B cell (primary cell): ENCODE data around the gene SLC35G6. TPM values are rescaled to one million over a fixed set of nuclear protein-coding genes. Genes with fewer than 3 reads are reported as not detected.

ENCODE experiments used
- ATAC-seq: fragments of 200-7000 bp; cut with Tn5 transposase; one replicate; pipeline ENCODE4 v1.10.0; 2021; ENCODE audit warnings: low read depth, mild to moderate bottlenecking, moderate number of reproducible peaks, moderate library complexity
- CTCF ChIA-PET: fragments of 350-600 bp; sonication (Branson Sonifier 250); formaldehyde crosslinking; loops from one replicate; lab custom pipeline; 2021; ENCODE audit warnings: antibody characterized with exemption, inconsistent platforms; lab: Charles Lee
- POLR2A ChIA-PET: fragments of 350-600 bp; sonication (Branson Sonifier 250); formaldehyde crosslinking; loops from one replicate; lab custom pipeline; 2021; ENCODE audit warnings: antibody characterized with exemption; lab: Charles Lee
- DNase-seq: peaks from one replicate; pipeline ENCODE4 v3.0.0; 2013
- H2AFZ ChIP-seq: 2 replicates; pipeline ENCODE4 v1.6.1; 2012; ENCODE audit warnings: mild to moderate bottlenecking, low read depth, low read length; ENCODE audit not compliant: insufficient read depth, poor library complexity, severe bottlenecking
- H3K27ac ChIP-seq, 2 donors: 1 replicate in 1 of 2; 2 replicates in 1 of 2; pipeline ENCODE4 v1.5.1; 2012 to 2013; ENCODE audit warnings: low read length in 2 of 2, mild to moderate bottlenecking in 2 of 2, moderate library complexity in 1 of 2
- H3K27me3 ChIP-seq, 4 experiments: fragments of 200-600 bp in 1 of 4; sonication (generic) in 1 of 4; replicated peaks in 1 of 4; 1 replicate in 2 of 4; 2 replicates in 2 of 4; pipeline versions ENCODE4 v1.6.1 to v1.7.0; 2013 to 2016; ENCODE audit warnings: low read length in 3 of 4, mild to moderate bottlenecking in 2 of 4, mixed read lengths in 1 of 4, moderate library complexity in 1 of 4; ENCODE audit not compliant: insufficient read depth in 4 of 4, control insufficient read depth in 3 of 4; ENCODE audit errors: control extremely low read depth in 1 of 4
- H3K36me3 ChIP-seq, 2 experiments: replicated peaks in 1 of 2; 1 replicate in 1 of 2; 2 replicates in 1 of 2; pipeline versions ENCODE4 v1.6.1 to v1.7.1; 2013; ENCODE audit warnings: low read length in 1 of 2; ENCODE audit not compliant: insufficient read depth in 2 of 2, control insufficient read depth in 1 of 2; ENCODE audit errors: control extremely low read depth in 1 of 2, extremely low read depth in 1 of 2
- H3K4me1 ChIP-seq, 2 donors: fragments of 200-600 bp in 1 of 2; sonication (generic) in 1 of 2; 1 replicate in 1 of 2; 2 replicates in 1 of 2; pipeline versions ENCODE4 v1.5.1 to v1.6.1; 2013 to 2017; ENCODE audit warnings: low read length in 2 of 2; ENCODE audit not compliant: control insufficient read depth in 2 of 2, insufficient read depth in 2 of 2
- H3K4me2 ChIP-seq: replicated peaks from 2 replicates; pipeline ENCODE3; 2012; ENCODE audit warnings: mild to moderate bottlenecking, low read depth, low read length; ENCODE audit not compliant: poor library complexity, severe bottlenecking
- H3K4me3 ChIP-seq, 5 experiments: fragments of 200-600 bp in 1 of 5; sonication (generic) in 1 of 5; 1 replicate in 3 of 5; 2 replicates in 2 of 5; pipeline versions ENCODE4 v1.5.1 to v1.7.0; 2011 to 2016; ENCODE audit warnings: low read length in 4 of 5, mild to moderate bottlenecking in 4 of 5, low read depth in 2 of 5, control low read depth in 1 of 5, moderate library complexity in 1 of 5; ENCODE audit not compliant: insufficient read depth in 1 of 5; ENCODE audit errors: control extremely low read depth in 1 of 5, extremely low read depth in 1 of 5
- H3K79me2 ChIP-seq: fragments of 200-600 bp; sonication (generic); one replicate; pipeline ENCODE4 v1.6.0; 2016; ENCODE audit warnings: low read length; ENCODE audit not compliant: control insufficient read depth, insufficient read depth
- H3K9ac ChIP-seq: fragments of 200-600 bp; sonication (generic); 2 replicates; pipeline ENCODE4 v1.6.1; 2017; ENCODE audit warnings: mild to moderate bottlenecking, low read length, moderate library complexity
- H3K9me3 ChIP-seq, 3 donors: one replicate each; pipeline versions ENCODE4 v1.6.1 to v1.7.1; 2013; ENCODE audit warnings: low read length in 2 of 3; ENCODE audit not compliant: control insufficient read depth in 2 of 3, insufficient read depth in 1 of 3; ENCODE audit errors: control extremely low read depth in 1 of 3
- H4K20me1 ChIP-seq: 2 replicates; pipeline ENCODE4 v1.6.0; 2012; ENCODE audit warnings: mild to moderate bottlenecking, low read length; ENCODE audit not compliant: insufficient read depth, control insufficient read depth, poor library complexity, severe bottlenecking
- H3K27ac Mint-ChIP-seq: one replicate; pipeline ENCODE4 v1.8.0; 2021; ENCODE audit warnings: mixed read lengths
- H3K27me3 Mint-ChIP-seq: one replicate; pipeline ENCODE4 v1.8.0; 2021; ENCODE audit warnings: mixed read lengths
- H3K4me1 Mint-ChIP-seq: one replicate; pipeline ENCODE4 v1.8.0; 2021; ENCODE audit warnings: mixed read lengths
- H3K4me3 Mint-ChIP-seq: one replicate; pipeline ENCODE4 v1.8.0; 2021; ENCODE audit warnings: mixed read lengths
- H3K9me3 Mint-ChIP-seq: one replicate; pipeline ENCODE4 v1.8.0; 2022; ENCODE audit warnings: mixed read lengths; ENCODE audit not compliant: insufficient read depth
- CTCF ChIP-seq: fragments of 200-600 bp; IDR thresholded peaks from one replicate; pipeline ENCODE4 v1.8.0; 2022; ENCODE audit warnings: antibody characterized with exemption, mild to moderate bottlenecking
- EZH2 ChIP-seq: IDR thresholded peaks from 2 replicates; pipeline ENCODE4 v1.6.1; 2012; ENCODE audit warnings: borderline replicate concordance, low read depth, mild to moderate bottlenecking, moderate library complexity, low read length; ENCODE audit not compliant: insufficient read depth, poor library complexity, severe bottlenecking
- WGBS: methylation state at CpG from one replicate; pipeline ENCODE4 v1.1.5; 2013; ENCODE audit warnings: missing lambda C conversion rate; ENCODE audit not compliant: insufficient coverage; 5-methylcytosine and 5-hydroxymethylcytosine counted together
- intact Hi-C: fragments of 100-400 bp; cut with micrococcal nuclease; formaldehyde crosslinking; loops from one replicate; pipeline ENCODE4 v1.10.0; 2022
- polyA plus RNA-seq: library from polyadenylated mRNA; depleted of rRNA; stranded (reverse); fragments of >200 nt; gene quantifications from 2 replicates; pipeline ENCODE4 v1.2.3, GENCODE V29; 2012
- total RNA-seq, 2 donors: library from RNA; stranded (reverse); fragments of 120-200 nt in 1 of 2; gene quantifications; 1 replicate in 1 of 2; 2 replicates in 1 of 2; pipeline versions ENCODE4 v1.2.3 to v1.2.4, GENCODE V29; 2013 to 2022

The SLC35G6 gene
- total and polyA plus RNA-seq, 2 donors (not counting 1 experiment from before 2014, with no cell fraction given): 0.04 to 0.30 TPM

GRCh38 chr17:7528842-7529241 is 47.6 kb downstream of the SLC35G6 start:
- Mint-ChIP-seq H3K9me3 (no peaks in the 10 kb centered on the region), H3K4me1 (no peaks in the 10 kb centered on the region), H3K27me3 (no peaks in the 10 kb centered on the region), H3K4me3 (no peak overlapping the region), H3K27ac (no peak overlapping the region)
- H3K79me2 ChIP-seq: no peaks in the 10 kb centered on the region
- POLR2A ChIA-PET: no interaction called here
- no peak overlapping the region for H2AFZ ChIP-seq
- peaks cover 0 to 27% (median 2%) of the 10 kb centered on the region in 3 donors for H3K9me3 ChIP-seq
- H3K4me3 ChIP-seq: no peak overlapping the region
- H3K27ac ChIP-seq: no peak overlapping the region
- intact Hi-C loops: no loop called here
- no peak for DNase-seq
- H3K36me3 ChIP-seq: no peaks in the 10 kb centered on the region
- TF ChIP-seq EZH2: no peak
- no peak for TF ChIP-seq CTCF
- H3K4me2 ChIP-seq: no peak overlapping the region
- no peak overlapping the region for H3K9ac ChIP-seq
- no peaks in the 10 kb centered on the region for H3K4me1 ChIP-seq
- CTCF ChIA-PET: interaction anchor here (19.2 kb wide), 1 partner anchor 27 kb away, joined by 666 read pairs; the partner anchor contains the start of genes SENP3, TNFSF12 and TNFSF13
- no peaks in the 10 kb centered on the region for H4K20me1 ChIP-seq
- ATAC-seq: no peak
- H3K27me3 ChIP-seq: no peaks in the 10 kb centered on the region

- no peak overlapping the region for H3K4me3 ChIP-seq
- no peaks in the 10 kb centered on the region for H4K20me1 ChIP-seq
- Mint-ChIP-seq H3K9me3 (no peaks in the 10 kb centered on the region), H3K4me3 (no peak overlapping the region), H3K4me1 (no peaks in the 10 kb centered on the region), H3K27ac (no peak overlapping the region), H3K27me3 (no peaks in the 10 kb centered on the region)
- no peaks in the 10 kb centered on the region for H3K36me3 ChIP-seq
- DNase-seq (no peak), ATAC-seq (no peak)
- WGBS: 100% methylated on average over 3 of the region's 6 CpGs
- TF ChIP-seq EZH2: no peak
- no peak for TF ChIP-seq CTCF
- no peaks in the 10 kb centered on the region for H3K79me2 ChIP-seq
- POLR2A ChIA-PET: interaction anchor here (1.2 kb wide), 1 partner anchor 30 kb away, joined by 3 read pairs; no protein-coding TSS in a partner anchor
- intact Hi-C loops: no loop called here
- H2AFZ ChIP-seq: no peak overlapping the region
- peaks cover 0 to 27% (median 2%) of the 10 kb centered on the region in 3 donors for H3K9me3 ChIP-seq
- no peaks in the 10 kb centered on the region for H3K4me1 ChIP-seq
- no peak overlapping the region for H3K9ac ChIP-seq
- H3K27me3 ChIP-seq: no peaks in the 10 kb centered on the region
- CTCF ChIA-PET: interaction anchor here (1.0 kb wide), 1 partner anchor 17 kb away, joined by 3 read pairs; no protein-coding TSS in a partner anchor
- no peak overlapping the region for H3K4me2 ChIP-seq
- no peak overlapping the region for H3K27ac ChIP-seq
Observed at GRCh38 chr17:7530023-7530900, 49.0 kb downstream of the SLC35G6 start.
